ENCODE data around the gene OLFM3.

- no peak for TF ChIP-seq EZH2phosphoT487 (conservative IDR thresholded peaks at IDR 0.05; ENCODE audit: low read length)
- TF ChIP-seq, protein P1, sequence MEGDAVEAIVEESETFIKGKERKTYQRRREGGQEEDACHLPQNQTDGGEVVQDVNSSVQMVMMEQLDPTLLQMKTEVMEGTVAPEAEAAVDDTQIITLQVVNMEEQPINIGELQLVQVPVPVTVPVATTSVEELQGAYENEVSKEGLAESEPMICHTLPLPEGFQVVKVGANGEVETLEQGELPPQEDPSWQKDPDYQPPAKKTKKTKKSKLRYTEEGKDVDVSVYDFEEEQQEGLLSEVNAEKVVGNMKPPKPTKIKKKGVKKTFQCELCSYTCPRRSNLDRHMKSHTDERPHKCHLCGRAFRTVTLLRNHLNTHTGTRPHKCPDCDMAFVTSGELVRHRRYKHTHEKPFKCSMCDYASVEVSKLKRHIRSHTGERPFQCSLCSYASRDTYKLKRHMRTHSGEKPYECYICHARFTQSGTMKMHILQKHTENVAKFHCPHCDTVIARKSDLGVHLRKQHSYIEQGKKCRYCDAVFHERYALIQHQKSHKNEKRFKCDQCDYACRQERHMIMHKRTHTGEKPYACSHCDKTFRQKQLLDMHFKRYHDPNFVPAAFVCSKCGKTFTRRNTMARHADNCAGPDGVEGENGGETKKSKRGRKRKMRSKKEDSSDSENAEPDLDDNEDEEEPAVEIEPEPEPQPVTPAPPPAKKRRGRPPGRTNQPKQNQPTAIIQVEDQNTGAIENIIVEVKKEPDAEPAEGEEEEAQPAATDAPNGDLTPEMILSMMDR (IDR thresholded peaks at IDR 0.05; ENCODE audit: insufficient read depth, low read length, poor library complexity, severe bottlenecking), result no peak
Observed at GRCh38 chr1:101835988-101836387, 160.7 kb downstream of the OLFM3 start.

All from SU-DHL-6 (cell line).